Fibroblast of lung (primary cell): ENCODE results near the gene MAP3K6. TPM values are rescaled to one million over a fixed set of nuclear protein-coding genes. Genes with fewer than 3 reads are reported as not detected.

Source experiments
- DNase-seq, 2 donors: peaks; one replicate each; pipeline versions ENCODE4 v3.0.0 to v3.0.0-alpha.2; 2010; ENCODE audit warnings: low read depth in 2 of 2
- H2AFZ ChIP-seq: 2 replicates; pipeline ENCODE4 v1.5.1; 2012; ENCODE audit warnings: low read length, control low read depth, inconsistent platforms
- H3K27ac ChIP-seq: 2 replicates; pipeline ENCODE4 v1.5.1; 2011; ENCODE audit warnings: low read length, control low read depth; ENCODE audit not compliant: insufficient read depth
- H3K27me3 ChIP-seq: 2 replicates; pipeline ENCODE4 v1.5.1; 2011; ENCODE audit warnings: mild to moderate bottlenecking, low read length; ENCODE audit not compliant: control insufficient read depth, insufficient read depth
- H3K36me3 ChIP-seq: 2 replicates; pipeline ENCODE4 v1.5.1; 2011; ENCODE audit warnings: low read length; ENCODE audit not compliant: control insufficient read depth, insufficient read depth
- H3K4me1 ChIP-seq: 2 replicates; pipeline ENCODE4 v1.5.1; 2011; ENCODE audit warnings: low read length; ENCODE audit not compliant: control insufficient read depth, insufficient read depth; ENCODE audit errors: extremely low read depth
- H3K4me2 ChIP-seq: 2 replicates; pipeline ENCODE4 v1.5.1; 2011; ENCODE audit warnings: low read length, control low read depth; ENCODE audit not compliant: insufficient read depth; ENCODE audit errors: extremely low read depth
- H3K4me3 ChIP-seq, 4 experiments: fragments of 200-600 bp in 1 of 4; sonication (generic) in 1 of 4; replicated peaks in 1 of 4; 2 replicates each; pipeline ENCODE4 v1.5.1; 2011 to 2016; ENCODE audit warnings: low read length in 4 of 4, low read depth in 3 of 4, mild to moderate bottlenecking in 3 of 4, control low read depth in 2 of 4, inconsistent platforms in 1 of 4, mixed read lengths in 1 of 4; ENCODE audit not compliant: insufficient read depth in 1 of 4; ENCODE audit errors: control extremely low read depth in 1 of 4
- H3K79me2 ChIP-seq: 2 replicates; pipeline ENCODE4 v1.5.1; 2012; ENCODE audit warnings: mild to moderate bottlenecking, low read length, inconsistent platforms; ENCODE audit not compliant: control insufficient read depth, insufficient read depth
- H3K9ac ChIP-seq: 2 replicates; pipeline ENCODE4 v1.5.1; 2011; ENCODE audit warnings: mild to moderate bottlenecking, low read length, control low read depth; ENCODE audit not compliant: insufficient read depth
- H3K9me3 ChIP-seq: 2 replicates; pipeline ENCODE4 v1.5.1; 2012; ENCODE audit warnings: low read depth, low read length; ENCODE audit not compliant: control insufficient read depth, insufficient read depth
- H4K20me1 ChIP-seq: 2 replicates; pipeline ENCODE4 v1.5.1; 2011; ENCODE audit warnings: low read length; ENCODE audit not compliant: control insufficient read depth, insufficient read depth; ENCODE audit errors: extremely low read depth
- CTCF ChIP-seq, 2 donors: IDR thresholded peaks in 1 of 2; conservative IDR thresholded peaks in 1 of 2; 1 replicate in 1 of 2; 2 replicates in 1 of 2; pipeline ENCODE4 v1.5.1; 2011 to 2012; ENCODE audit warnings: low read length in 2 of 2, control low read depth in 1 of 2, inconsistent platforms in 1 of 2, low read depth in 1 of 2, mild to moderate bottlenecking in 1 of 2
- EZH2 ChIP-seq: IDR thresholded peaks from 2 replicates; pipeline ENCODE4 v1.5.1; 2012; ENCODE audit warnings: low read length, control low read depth, mild to moderate bottlenecking; ENCODE audit errors: missing control alignments
- polyA plus RNA-seq, 2 donors: library from polyadenylated mRNA; depleted of rRNA in 1 of 2; stranded (reverse) in 1 of 2; unstranded in 1 of 2; fragments of >200 nt; gene quantifications; 2 replicates each; pipeline ENCODE4 v1.2.1, GENCODE V29; 2011 to 2012; ENCODE audit warnings: missing spikeins in 1 of 2
- total RNA-seq: library from RNA; depleted of rRNA; stranded (reverse); fragments of >200 nt; gene quantifications from 2 replicates; pipeline ENCODE4 v1.2.1, GENCODE V29; 2014

MAP3K6 gene
- total and polyA plus RNA-seq, 2 donors (not counting 1 experiment from before 2014, with no cell fraction given) = 8.3 to 11.5 TPM

GRCh38 chr1:27397110-27397509 is 30.3 kb upstream of the MAP3K6 start:
- H3K9ac ChIP-seq = no peak overlapping the region
- H3K27ac ChIP-seq = no peak overlapping the region
- no peaks in the 10 kb centered on the region for H4K20me1 ChIP-seq
- H3K79me2 ChIP-seq = peaks cover 7% of the 10 kb centered on the region
- H3K36me3 ChIP-seq = no peaks in the 10 kb centered on the region
- no peaks in the 10 kb centered on the region for H3K27me3 ChIP-seq
- H3K4me1 ChIP-seq = peaks cover 18% of the 10 kb centered on the region
- H3K4me3 ChIP-seq = no peak overlapping the region
- no peak overlapping the region for H3K4me2 ChIP-seq
- no peak overlapping the region for H2AFZ ChIP-seq
- no peak for DNase-seq
- TF ChIP-seq EZH2 (no peak), CTCF (conservative IDR thresholded peaks at IDR 0.05 in 1 of 2, IDR thresholded peaks at IDR 0.05 in 1 of 2; ENCODE audit: low read depth in 1 of 2, low read length in 2 of 2) (no peak)
- no peaks in the 10 kb centered on the region for H3K9me3 ChIP-seq

GRCh38 chr1:27395441-27396195 is 28.9 kb upstream of the MAP3K6 start:
- Histone ChIP-seq H2AFZ (no peak overlapping the region), H3K27ac (peak overlapping the region; percentile 39)

GRCh38 chr1:27394925-27395324 is 28.2 kb upstream of the MAP3K6 start:
- H3K36me3 ChIP-seq = no peaks in the 10 kb centered on the region
- H3K4me1 ChIP-seq = peaks cover 24% of the 10 kb centered on the region
- H3K27me3 ChIP-seq = no peaks in the 10 kb centered on the region
- peak overlapping the region; percentile 7 for H3K4me2 ChIP-seq
- DNase-seq = no peak
- H3K9ac ChIP-seq = no peak overlapping the region
- H3K79me2 ChIP-seq = peaks cover 7% of the 10 kb centered on the region
- no peak overlapping the region for H3K4me3 ChIP-seq
- no peaks in the 10 kb centered on the region for H4K20me1 ChIP-seq
- no peak overlapping the region for H2AFZ ChIP-seq
- TF ChIP-seq EZH2 (no peak), CTCF (conservative IDR thresholded peaks at IDR 0.05 in 1 of 2, IDR thresholded peaks at IDR 0.05 in 1 of 2; ENCODE audit: low read depth in 1 of 2, low read length in 2 of 2) (no peak)
- no peaks in the 10 kb centered on the region for H3K9me3 ChIP-seq
- H3K27ac ChIP-seq = peak overlapping the region; percentile 39

More at GRCh38 chr1:27395441-27396195, 28.9 kb upstream of the MAP3K6 start:
- H3K4me1 ChIP-seq = peaks cover 24% of the 10 kb centered on the region
- no peak overlapping the region for H3K9ac ChIP-seq
- no peaks in the 10 kb centered on the region for H3K9me3 ChIP-seq
- no peaks in the 10 kb centered on the region for H3K27me3 ChIP-seq
- no peak overlapping the region for H3K4me2 ChIP-seq
- H3K79me2 ChIP-seq = peaks cover 7% of the 10 kb centered on the region
- no peak overlapping the region for H3K4me3 ChIP-seq
- DNase-seq = peak; percentile 35 to 69
- no peaks in the 10 kb centered on the region for H4K20me1 ChIP-seq
- no peaks in the 10 kb centered on the region for H3K36me3 ChIP-seq
- peak; percentile 84 to 85 for TF ChIP-seq CTCF (conservative IDR thresholded peaks at IDR 0.05 in 1 of 2, IDR thresholded peaks at IDR 0.05 in 1 of 2; ENCODE audit: low read depth in 1 of 2, low read length in 2 of 2)
- no peak for TF ChIP-seq EZH2
